HepG2 (cell line): ENCODE data around the gene XCR1. TPM values are rescaled to one million over a fixed set of nuclear protein-coding genes. Genes with fewer than 3 reads are reported as not detected.

Source experiments
- ATAC-seq: fragments of 200-7000 bp; cut with Tn5 transposase; 3 replicates; pipeline ENCODE4 v1.9.1; 2020; ENCODE audit warnings: mild to moderate bottlenecking, moderate library complexity
- BruUV-seq: library from RNA; stranded (reverse); fragments of 400-500 nt; replicated peaks from 2 replicates; lab custom pipeline; 2021; lab: Mats Ljungman, UMichigan
- CTCF ChIA-PET: fragments of 300-600 bp; formaldehyde crosslinking; extraction: SDS; loops from one replicate; lab custom pipeline; 2021; ENCODE audit warnings: low total read pairs, inconsistent platforms, low intra/inter-chr PET ratio; lab: Yijun Ruan, JAX
- POLR2A ChIA-PET: fragments of 350-600 bp; sonication (Branson Sonifier 250); formaldehyde crosslinking; loops from one replicate; lab custom pipeline; 2020; ENCODE audit warnings: antibody characterized with exemption, inconsistent platforms; lab: Yijun Ruan, JAX
- DNase-seq: peaks from one replicate; pipeline ENCODE4 v3.0.0-alpha.2; 2015; ENCODE audit warnings: low spot score
- FAIRE-seq: peaks from 3 replicates; lab custom pipeline; 2011; peaks lifted over from hg19 to GRCh38; lab: Jason Lieb, UNC
- H2AFZ ChIP-seq: one replicate; pipeline ENCODE4 v1.6.1; 2011; ENCODE audit warnings: low read length, inconsistent platforms
- H3K27ac ChIP-seq: fragments of 300-600 bp; 3 replicates; pipeline ENCODE4 v1.8.0; 2011; ENCODE audit warnings: mixed run types, mild to moderate bottlenecking, mixed read lengths, low read length, inconsistent platforms; ENCODE audit not compliant: insufficient read depth; ENCODE audit errors: extremely low read length
- H3K27me3 ChIP-seq, 2 experiments: fragments of 200-600 bp in 1 of 2; 2 replicates in 1 of 2; 3 replicates in 1 of 2; pipeline versions ENCODE4 v1.6.0 to v1.8.0; 2011; ENCODE audit warnings: low read length in 2 of 2, mild to moderate bottlenecking in 2 of 2, moderate library complexity in 2 of 2, inconsistent platforms in 1 of 2; ENCODE audit not compliant: insufficient read depth in 2 of 2, control insufficient read depth in 1 of 2
- H3K36me3 ChIP-seq, 2 experiments: fragments of 200-600 bp in 1 of 2; replicated peaks in 1 of 2; 2 replicates in 1 of 2; 3 replicates in 1 of 2; pipeline versions ENCODE4 v1.5.1 to v1.8.0; 2011; ENCODE audit warnings: low read length in 2 of 2, inconsistent platforms in 1 of 2; ENCODE audit not compliant: insufficient read depth in 2 of 2, control insufficient read depth in 1 of 2
- H3K4me1 ChIP-seq: 2 replicates; pipeline ENCODE4 v1.5.1; 2012; ENCODE audit warnings: low read length, inconsistent platforms; ENCODE audit not compliant: insufficient read depth
- H3K4me2 ChIP-seq: 2 replicates; pipeline ENCODE4 v1.6.0; 2011; ENCODE audit warnings: low read depth, low read length, inconsistent platforms
- H3K4me3 ChIP-seq, 3 experiments: fragments of 200-600 bp in 1 of 3; sonication (generic), shearing (Covaris generic) in 1 of 3; replicated peaks in 1 of 3; 2 replicates each; pipeline ENCODE4 v1.5.1; 2011 to 2016; ENCODE audit warnings: low read length in 3 of 3, inconsistent platforms in 2 of 3, low read depth in 2 of 3, mild to moderate bottlenecking in 2 of 3, control low read depth in 1 of 3, mixed read lengths in 1 of 3; ENCODE audit not compliant: insufficient read depth in 1 of 3
- H3K79me2 ChIP-seq: one replicate; pipeline ENCODE4 v1.6.1; 2011; ENCODE audit warnings: low read length, inconsistent platforms; ENCODE audit not compliant: insufficient read depth
- H3K9ac ChIP-seq: 2 replicates; pipeline ENCODE4 v1.6.0; 2011; ENCODE audit warnings: mild to moderate bottlenecking, low read depth, low read length, inconsistent platforms; ENCODE audit not compliant: insufficient read depth
- H3K9me3 ChIP-seq: 2 replicates; pipeline ENCODE4 v1.5.1; 2012; ENCODE audit warnings: mild to moderate bottlenecking, low read length
- H4K20me1 ChIP-seq: 2 replicates; pipeline ENCODE4 v1.6.0; 2011; ENCODE audit warnings: inconsistent platforms, mild to moderate bottlenecking, low read length, moderate library complexity; ENCODE audit not compliant: insufficient read depth
- GFI1 ChIP-seq: sonication (generic); formaldehyde crosslinking; IDR thresholded peaks from 2 replicates; pipeline ENCODE4 v1.5.0; 2020; ENCODE audit warnings: missing genetic modification reagents, mild to moderate bottlenecking, borderline replicate concordance
- HNRNPL ChIP-seq: fragments of 200-400 bp; formaldehyde crosslinking; IDR thresholded peaks from 2 replicates; pipeline ENCODE4 v1.6.1; 2017; ENCODE audit warnings: mild to moderate bottlenecking, low read depth, low read length
- PHF8 ChIP-seq: sonication (generic); formaldehyde crosslinking; IDR thresholded peaks from 2 replicates; pipeline ENCODE4 v1.5.0; 2020; ENCODE audit warnings: missing genetic modification reagents
- SAFB2 ChIP-seq: sonication (generic); formaldehyde crosslinking; IDR thresholded peaks from 2 replicates; pipeline ENCODE4 v1.5.1; 2020; ENCODE audit warnings: missing genetic modification reagents, low read depth, mild to moderate bottlenecking, borderline replicate concordance
- TBX2 ChIP-seq: sonication (generic); formaldehyde crosslinking; IDR thresholded peaks from 2 replicates; pipeline ENCODE4 v1.5.0; 2020; ENCODE audit warnings: missing genetic modification reagents, mild to moderate bottlenecking, borderline replicate concordance
- TBX3 ChIP-seq: fragments of 450-650 bp; IDR thresholded peaks from 2 replicates; pipeline ENCODE4 v1.6.1; 2017; ENCODE audit warnings: antibody characterized with exemption, mild to moderate bottlenecking, inconsistent platforms, borderline replicate concordance
- TFAP4 ChIP-seq: sonication (generic); IDR thresholded peaks from 2 replicates; pipeline ENCODE4 v1.6.1; 2016; ENCODE audit warnings: low read depth, borderline replicate concordance
- THRA ChIP-seq: sonication (generic); formaldehyde crosslinking; IDR thresholded peaks from 2 replicates; pipeline ENCODE4 v1.4.0; 2020; ENCODE audit warnings: missing genetic modification reagents, borderline replicate concordance
- ZGPAT ChIP-seq: IDR thresholded peaks from 2 replicates; pipeline ENCODE4 v1.6.1; 2016; ENCODE audit warnings: mild to moderate bottlenecking
- ZNF20 ChIP-seq: sonication (generic); formaldehyde crosslinking; IDR thresholded peaks from 2 replicates; pipeline ENCODE4 v1.4.0; 2020; ENCODE audit warnings: mild to moderate bottlenecking, moderate library complexity, missing genetic modification reagents
- ZNF326 ChIP-seq: sonication (generic); formaldehyde crosslinking; IDR thresholded peaks from 2 replicates; pipeline ENCODE4 v1.4.0; 2020; ENCODE audit warnings: missing genetic modification reagents, borderline replicate concordance
- ZNF343 ChIP-seq: sonication (generic); formaldehyde crosslinking; IDR thresholded peaks from 2 replicates; pipeline ENCODE4 v1.4.0; 2020; ENCODE audit warnings: mild to moderate bottlenecking, missing genetic modification reagents
- ZNF460 ChIP-seq: sonication (generic); formaldehyde crosslinking; IDR thresholded peaks from 2 replicates; pipeline ENCODE4 v1.5.1; 2020; ENCODE audit warnings: missing genetic modification reagents, mild to moderate bottlenecking, borderline replicate concordance
- WGBS: methylation state at CpG from one replicate; pipeline ENCODE4 v1.1.6; 2017; ENCODE audit warnings: low lambda C conversion rate; 5-methylcytosine and 5-hydroxymethylcytosine counted together
- in situ Hi-C: cut with HindIII; loops from 2 replicates; pipeline ENCODE4 v1.10.0; 2017; ENCODE audit warnings: low pct_unique_long_range_greater_than_20kb; ENCODE audit not compliant: extremely low pct_ligation_motif_present
- intact Hi-C: fragments of 100-400 bp; cut with micrococcal nuclease; formaldehyde crosslinking; loops from one replicate; pipeline ENCODE4 v1.10.0; 2022; ENCODE audit not compliant: unreplicated experiment
- polyA plus RNA-seq, 8 experiments: library from polyadenylated mRNA; depleted of rRNA in 3 of 8; stranded (reverse) in 7 of 8; unstranded in 1 of 8; fragments of >200 nt; fragmentation: Illumina TruSeq in 4 of 8; extraction: Trizol in 4 of 8; gene quantifications; 2 replicates each; pipeline versions ENCODE4 v1.2.1 to v1.2.3, GENCODE V29; 2011 to 2016; ENCODE audit warnings: low read depth in 4 of 8, missing spikeins in 1 of 8, mixed read lengths in 1 of 8; ENCODE audit not compliant: insufficient read depth in 1 of 8
- total RNA-seq, 5 experiments: library from RNA; depleted of rRNA; stranded (reverse); fragments of >200 nt; fragmentation: Illumina TruSeq; extraction: Trizol; gene quantifications; 2 replicates each; pipeline ENCODE4 v1.2.3, GENCODE V29; 2016; ENCODE audit warnings: low read depth in 1 of 5

The XCR1 gene
- total and polyA plus RNA-seq, 2 of the 13 experiments (the other 11 are each of a cell fraction or from before 2014, with no cell fraction given): not detected

- peaks cover 25% of the 10 kb centered on the region for H3K79me2 ChIP-seq
- TF ChIP-seq GFI1 (CRISPR knock-in tag): no peak
- no peak for TF ChIP-seq ZNF460
- TF ChIP-seq ZNF20 (CRISPR knock-in tag): no peak
- TF ChIP-seq HNRNPL: no peak
- no peak for TF ChIP-seq ZNF343 (CRISPR knock-in tag)
- no peak for TF ChIP-seq SAFB2 (CRISPR knock-in tag)
- no peak for TF ChIP-seq TFAP4
- DNase-seq: no peak
- no peak for FAIRE-seq
- peaks cover 45% of the 10 kb centered on the region for H3K4me1 ChIP-seq
- 93% methylated on average over 3 of the region's 3 CpGs for WGBS
- H3K36me3 ChIP-seq: peaks cover 6 to 50% of the 10 kb centered on the region in 2 experiments; a peak in 4 of 5 replicates
- no peak overlapping the region for H3K4me2 ChIP-seq
- no peak overlapping the region for H3K9ac ChIP-seq
- H3K27me3 ChIP-seq: no peaks in the 10 kb centered on the region
- no peak for ATAC-seq
- POLR2A ChIA-PET: no interaction called here
- H3K4me3 ChIP-seq: no peak overlapping the region
- no peaks in the 10 kb centered on the region for H3K9me3 ChIP-seq
- in situ Hi-C loops (no loop called here), intact Hi-C loops (no loop called here)
- H3K27ac ChIP-seq: no peak overlapping the region
- CTCF ChIA-PET: no interaction called here
- H2AFZ ChIP-seq: no peak overlapping the region
- H4K20me1 ChIP-seq: no peaks in the 10 kb centered on the region
- no TSS peak for BruUV-seq
These were observed 43.5 kb downstream of the XCR1 start for GRCh38 chr3:45983770-45984169.

- BruUV-seq: no TSS peak
- H2AFZ ChIP-seq: no peak overlapping the region
- in situ Hi-C loops: no loop called here
- ChIA-PET CTCF (no interaction called here), POLR2A (no interaction called here)
- 85% methylated on average over 2 of the region's 2 CpGs for WGBS
- DNase-seq: no peak
- H3K9ac ChIP-seq: no peak overlapping the region
- no peak overlapping the region for H3K4me3 ChIP-seq
- no peak for ATAC-seq
- H4K20me1 ChIP-seq: no peaks in the 10 kb centered on the region
- H3K9me3 ChIP-seq: no peaks in the 10 kb centered on the region
- TF ChIP-seq TBX3 (no peak), ZGPAT (CRISPR knock-in tag) (no peak), PHF8 (CRISPR knock-in tag) (no peak), ZNF326 (CRISPR knock-in tag) (no peak), THRA (CRISPR knock-in tag) (no peak), TBX2 (CRISPR knock-in tag) (no peak)
- H3K36me3 ChIP-seq: peaks cover 8 to 68% of the 10 kb centered on the region in 2 experiments; a peak in 4 of 5 replicates
- H3K27me3 ChIP-seq: no peaks in the 10 kb centered on the region
- H3K4me2 ChIP-seq: no peak overlapping the region
- no peak for FAIRE-seq
- H3K79me2 ChIP-seq: peaks cover 8% of the 10 kb centered on the region
- intact Hi-C loops: no loop called here
- peaks cover 22% of the 10 kb centered on the region for H3K4me1 ChIP-seq
- no peak overlapping the region for H3K27ac ChIP-seq
These were observed 45.8 kb downstream of the XCR1 start for GRCh38 chr3:45981346-45982074.
